ENCODE measurements around the gene C17orf58. TPM values are rescaled to one million over a fixed set of nuclear protein-coding genes. Genes with fewer than 3 reads are reported as not detected.

C17orf58 gene
- total and polyA plus RNA-seq, 2 of the 8 experiments (the other 6 are each of a cell fraction or from before 2014, with no cell fraction given), result 22.6 to 24.1 TPM

DNA sequence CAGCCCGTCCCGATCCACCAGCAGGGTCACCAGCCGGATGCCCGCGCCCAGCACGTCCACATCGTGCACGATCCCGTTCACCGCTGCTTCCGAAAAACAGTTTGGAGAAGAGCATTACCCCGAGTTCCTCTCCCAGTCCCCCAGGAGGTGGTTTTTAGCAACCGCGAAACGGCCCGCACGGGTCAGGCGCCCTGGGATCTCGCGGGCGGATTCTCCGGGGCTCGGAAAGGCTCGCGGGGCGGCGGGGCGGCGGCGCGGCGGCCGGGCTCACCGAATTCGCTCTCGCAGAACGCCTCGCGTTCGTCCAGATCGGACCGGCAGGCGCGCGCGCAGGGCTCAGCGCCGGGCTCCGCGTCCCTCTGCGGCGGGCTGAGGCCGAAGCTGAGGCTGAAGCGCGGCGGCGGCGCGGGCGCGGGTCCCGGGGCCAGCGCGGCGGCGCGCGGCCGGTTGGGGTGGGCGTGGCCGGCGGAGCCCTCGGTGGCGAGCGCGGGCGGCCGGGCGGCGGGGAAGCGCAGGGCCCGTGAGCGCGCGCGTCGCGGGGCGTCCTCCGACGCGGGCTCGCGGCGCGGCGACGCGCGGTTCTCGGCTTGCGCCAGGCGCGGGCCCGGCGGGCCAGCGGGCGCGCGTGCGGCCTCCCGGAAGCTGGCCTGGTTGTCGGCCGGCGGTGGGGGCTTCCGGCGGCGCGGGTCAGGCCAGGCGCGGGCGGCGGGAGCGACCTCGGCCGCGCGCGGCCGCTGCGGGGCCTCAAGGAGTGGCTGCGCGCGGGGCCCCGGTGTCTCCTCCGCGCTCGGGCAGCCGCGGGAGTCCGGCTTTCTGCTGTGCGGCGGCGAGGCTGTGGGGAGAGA, 2.9 kb downstream of the C17orf58 start (continued):
- TF ChIP-seq, protein P1, sequence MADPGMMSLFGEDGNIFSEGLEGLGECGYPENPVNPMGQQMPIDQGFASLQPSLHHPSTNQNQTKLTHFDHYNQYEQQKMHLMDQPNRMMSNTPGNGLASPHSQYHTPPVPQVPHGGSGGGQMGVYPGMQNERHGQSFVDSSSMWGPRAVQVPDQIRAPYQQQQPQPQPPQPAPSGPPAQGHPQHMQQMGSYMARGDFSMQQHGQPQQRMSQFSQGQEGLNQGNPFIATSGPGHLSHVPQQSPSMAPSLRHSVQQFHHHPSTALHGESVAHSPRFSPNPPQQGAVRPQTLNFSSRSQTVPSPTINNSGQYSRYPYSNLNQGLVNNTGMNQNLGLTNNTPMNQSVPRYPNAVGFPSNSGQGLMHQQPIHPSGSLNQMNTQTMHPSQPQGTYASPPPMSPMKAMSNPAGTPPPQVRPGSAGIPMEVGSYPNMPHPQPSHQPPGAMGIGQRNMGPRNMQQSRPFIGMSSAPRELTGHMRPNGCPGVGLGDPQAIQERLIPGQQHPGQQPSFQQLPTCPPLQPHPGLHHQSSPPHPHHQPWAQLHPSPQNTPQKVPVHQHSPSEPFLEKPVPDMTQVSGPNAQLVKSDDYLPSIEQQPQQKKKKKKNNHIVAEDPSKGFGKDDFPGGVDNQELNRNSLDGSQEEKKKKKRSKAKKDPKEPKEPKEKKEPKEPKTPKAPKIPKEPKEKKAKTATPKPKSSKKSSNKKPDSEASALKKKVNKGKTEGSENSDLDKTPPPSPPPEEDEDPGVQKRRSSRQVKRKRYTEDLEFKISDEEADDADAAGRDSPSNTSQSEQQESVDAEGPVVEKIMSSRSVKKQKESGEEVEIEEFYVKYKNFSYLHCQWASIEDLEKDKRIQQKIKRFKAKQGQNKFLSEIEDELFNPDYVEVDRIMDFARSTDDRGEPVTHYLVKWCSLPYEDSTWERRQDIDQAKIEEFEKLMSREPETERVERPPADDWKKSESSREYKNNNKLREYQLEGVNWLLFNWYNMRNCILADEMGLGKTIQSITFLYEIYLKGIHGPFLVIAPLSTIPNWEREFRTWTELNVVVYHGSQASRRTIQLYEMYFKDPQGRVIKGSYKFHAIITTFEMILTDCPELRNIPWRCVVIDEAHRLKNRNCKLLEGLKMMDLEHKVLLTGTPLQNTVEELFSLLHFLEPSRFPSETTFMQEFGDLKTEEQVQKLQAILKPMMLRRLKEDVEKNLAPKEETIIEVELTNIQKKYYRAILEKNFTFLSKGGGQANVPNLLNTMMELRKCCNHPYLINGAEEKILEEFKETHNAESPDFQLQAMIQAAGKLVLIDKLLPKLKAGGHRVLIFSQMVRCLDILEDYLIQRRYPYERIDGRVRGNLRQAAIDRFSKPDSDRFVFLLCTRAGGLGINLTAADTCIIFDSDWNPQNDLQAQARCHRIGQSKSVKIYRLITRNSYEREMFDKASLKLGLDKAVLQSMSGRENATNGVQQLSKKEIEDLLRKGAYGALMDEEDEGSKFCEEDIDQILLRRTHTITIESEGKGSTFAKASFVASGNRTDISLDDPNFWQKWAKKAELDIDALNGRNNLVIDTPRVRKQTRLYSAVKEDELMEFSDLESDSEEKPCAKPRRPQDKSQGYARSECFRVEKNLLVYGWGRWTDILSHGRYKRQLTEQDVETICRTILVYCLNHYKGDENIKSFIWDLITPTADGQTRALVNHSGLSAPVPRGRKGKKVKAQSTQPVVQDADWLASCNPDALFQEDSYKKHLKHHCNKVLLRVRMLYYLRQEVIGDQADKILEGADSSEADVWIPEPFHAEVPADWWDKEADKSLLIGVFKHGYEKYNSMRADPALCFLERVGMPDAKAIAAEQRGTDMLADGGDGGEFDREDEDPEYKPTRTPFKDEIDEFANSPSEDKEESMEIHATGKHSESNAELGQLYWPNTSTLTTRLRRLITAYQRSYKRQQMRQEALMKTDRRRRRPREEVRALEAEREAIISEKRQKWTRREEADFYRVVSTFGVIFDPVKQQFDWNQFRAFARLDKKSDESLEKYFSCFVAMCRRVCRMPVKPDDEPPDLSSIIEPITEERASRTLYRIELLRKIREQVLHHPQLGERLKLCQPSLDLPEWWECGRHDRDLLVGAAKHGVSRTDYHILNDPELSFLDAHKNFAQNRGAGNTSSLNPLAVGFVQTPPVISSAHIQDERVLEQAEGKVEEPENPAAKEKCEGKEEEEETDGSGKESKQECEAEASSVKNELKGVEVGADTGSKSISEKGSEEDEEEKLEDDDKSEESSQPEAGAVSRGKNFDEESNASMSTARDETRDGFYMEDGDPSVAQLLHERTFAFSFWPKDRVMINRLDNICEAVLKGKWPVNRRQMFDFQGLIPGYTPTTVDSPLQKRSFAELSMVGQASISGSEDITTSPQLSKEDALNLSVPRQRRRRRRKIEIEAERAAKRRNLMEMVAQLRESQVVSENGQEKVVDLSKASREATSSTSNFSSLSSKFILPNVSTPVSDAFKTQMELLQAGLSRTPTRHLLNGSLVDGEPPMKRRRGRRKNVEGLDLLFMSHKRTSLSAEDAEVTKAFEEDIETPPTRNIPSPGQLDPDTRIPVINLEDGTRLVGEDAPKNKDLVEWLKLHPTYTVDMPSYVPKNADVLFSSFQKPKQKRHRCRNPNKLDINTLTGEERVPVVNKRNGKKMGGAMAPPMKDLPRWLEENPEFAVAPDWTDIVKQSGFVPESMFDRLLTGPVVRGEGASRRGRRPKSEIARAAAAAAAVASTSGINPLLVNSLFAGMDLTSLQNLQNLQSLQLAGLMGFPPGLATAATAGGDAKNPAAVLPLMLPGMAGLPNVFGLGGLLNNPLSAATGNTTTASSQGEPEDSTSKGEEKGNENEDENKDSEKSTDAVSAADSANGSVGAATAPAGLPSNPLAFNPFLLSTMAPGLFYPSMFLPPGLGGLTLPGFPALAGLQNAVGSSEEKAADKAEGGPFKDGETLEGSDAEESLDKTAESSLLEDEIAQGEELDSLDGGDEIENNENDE (IDR thresholded peaks at IDR 0.05; ENCODE audit: insufficient replicate concordance, low read length), result no peak
- TF ChIP-seq, protein P2, sequence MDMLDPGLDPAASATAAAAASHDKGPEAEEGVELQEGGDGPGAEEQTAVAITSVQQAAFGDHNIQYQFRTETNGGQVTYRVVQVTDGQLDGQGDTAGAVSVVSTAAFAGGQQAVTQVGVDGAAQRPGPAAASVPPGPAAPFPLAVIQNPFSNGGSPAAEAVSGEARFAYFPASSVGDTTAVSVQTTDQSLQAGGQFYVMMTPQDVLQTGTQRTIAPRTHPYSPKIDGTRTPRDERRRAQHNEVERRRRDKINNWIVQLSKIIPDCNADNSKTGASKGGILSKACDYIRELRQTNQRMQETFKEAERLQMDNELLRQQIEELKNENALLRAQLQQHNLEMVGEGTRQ (IDR thresholded peaks at IDR 0.05; ENCODE audit: low read length), result no peak
- TF ChIP-seq, protein P3, sequence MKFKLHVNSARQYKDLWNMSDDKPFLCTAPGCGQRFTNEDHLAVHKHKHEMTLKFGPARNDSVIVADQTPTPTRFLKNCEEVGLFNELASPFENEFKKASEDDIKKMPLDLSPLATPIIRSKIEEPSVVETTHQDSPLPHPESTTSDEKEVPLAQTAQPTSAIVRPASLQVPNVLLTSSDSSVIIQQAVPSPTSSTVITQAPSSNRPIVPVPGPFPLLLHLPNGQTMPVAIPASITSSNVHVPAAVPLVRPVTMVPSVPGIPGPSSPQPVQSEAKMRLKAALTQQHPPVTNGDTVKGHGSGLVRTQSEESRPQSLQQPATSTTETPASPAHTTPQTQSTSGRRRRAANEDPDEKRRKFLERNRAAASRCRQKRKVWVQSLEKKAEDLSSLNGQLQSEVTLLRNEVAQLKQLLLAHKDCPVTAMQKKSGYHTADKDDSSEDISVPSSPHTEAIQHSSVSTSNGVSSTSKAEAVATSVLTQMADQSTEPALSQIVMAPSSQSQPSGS (IDR thresholded peaks at IDR 0.05; ENCODE audit: low read length), result no peak
- no peak for TF ChIP-seq SIRT6 (IDR thresholded peaks at IDR 0.05; ENCODE audit: low read length)
- TF ChIP-seq HDAC2 (IDR thresholded peaks at IDR 0.05; ENCODE audit: borderline replicate concordance in 1 of 2, low read depth in 2 of 2, low read length in 2 of 2), result no peak
- TF ChIP-seq FOSL1 (IDR thresholded peaks at IDR 0.05; ENCODE audit: insufficient read depth, low read depth, low read length), result no peak

All from H1 (cell line).